Adrenal gland (tissue), 12 donors: ENCODE results near the gene PVALEF. TPM values are rescaled to one million over a fixed set of nuclear protein-coding genes. Genes with fewer than 3 reads are reported as not detected.

Source experiments
- DNase-seq, 7 donors: peaks; one replicate each; pipeline ENCODE4 v3.0.0-alpha.2; 2019 to 2020
- H3K27ac ChIP-seq, 5 donors: fragments of 200-600 bp; sonication (generic) in 4 of 5; 1 replicate in 3 of 5; 2 replicates in 2 of 5; pipeline versions ENCODE4 v1.5.1 to v1.8.0; 2016 to 2020; ENCODE audit warnings: mild to moderate bottlenecking in 1 of 5
- H3K27me3 ChIP-seq: fragments of 200-600 bp; 2 replicates; pipeline ENCODE4 v1.8.0; 2021
- H3K36me3 ChIP-seq, 2 donors: fragments of 200-600 bp; replicated peaks in 1 of 2; 1 replicate in 1 of 2; 2 replicates in 1 of 2; pipeline versions ENCODE4 v1.5.1 to v1.8.0; 2018 to 2022
- H3K4me1 ChIP-seq, 2 donors: fragments of 200-600 bp; replicated peaks in 1 of 2; 1 replicate in 1 of 2; 2 replicates in 1 of 2; pipeline versions ENCODE4 v1.5.1 to v1.8.0; 2018 to 2021
- H3K4me3 ChIP-seq, 4 donors: fragments of 200-600 bp; sonication (generic) in 3 of 4; one replicate each; pipeline ENCODE4 v1.5.1; 2016 to 2018
- H3K9me3 ChIP-seq, 3 donors: fragments of 200-600 bp; sonication (generic) in 1 of 3; replicated peaks in 1 of 3; 1 replicate in 2 of 3; 2 replicates in 1 of 3; pipeline versions ENCODE4 v1.5.1 to v1.8.0; 2016 to 2021
- POLR2A ChIP-seq, 2 donors: fragments of 450-650 bp; IDR thresholded peaks; one replicate each; pipeline ENCODE4 v1.6.1; 2017; ENCODE audit warnings: antibody characterized with exemption in 2 of 2, mild to moderate bottlenecking in 2 of 2, moderate library complexity in 1 of 2
- WGBS, 4 donors: extraction: QIAGEN DNeasy Blood & Tissue Kit in 2 of 4; methylation state at CpG; one replicate each; pipeline versions ENCODE4 v1.1.5 to v1.1.7; 2013 to 2017; 5-methylcytosine and 5-hydroxymethylcytosine counted together
- intact Hi-C, 2 donors: fragments of 100-400 bp; cut with DNase I; formaldehyde crosslinking; loops; one replicate each; pipeline versions ENCODE4 v1.14.1 to v1.15.0; 2022 to 2023
- polyA plus RNA-seq, 3 donors: library from polyadenylated mRNA; stranded (reverse); fragments of 200-250 nt in 2 of 3; fragments of 350-450 nt in 1 of 3; fragmentation: Illumina TruSeq in 1 of 3; extraction: RNeasy Lipid Tissue Mini Kit (QIAGEN cat#74804) in 1 of 3; gene quantifications; one replicate each; pipeline ENCODE4 v1.2.3, GENCODE V29; 2013 to 2014
- total RNA-seq, 9 donors: library from RNA; depleted of rRNA in 4 of 9; stranded (reverse); fragments of >200 nt in 4 of 9; fragments of 120-200 nt in 1 of 9; fragmentation: NEBNext Ultra II Directional in 1 of 9; extraction: Animal tissue kit (Norgen Biotek cat#: 25700) in 1 of 9; gene quantifications; one replicate each; pipeline versions ENCODE4 v1.1.0 to v1.2.4, GENCODE V29; 2013 to 2023
- TF ChIP-seq, protein P1 (sequence below), 6 experiments: fragments of 450-650 bp in 4 of 6; fragments of 200-600 bp in 2 of 6; sonication (generic) in 1 of 6; IDR thresholded peaks; 1 replicate in 5 of 6; 2 replicates in 1 of 6; pipeline versions ENCODE4 v1.5.1 to v1.8.0; 2016 to 2021; ENCODE audit warnings: antibody characterized with exemption in 6 of 6, mild to moderate bottlenecking in 2 of 6, moderate library complexity in 1 of 6
- donor health status: healthy with polysubstance abuse.
- donor health status: Bipolar disorder and iron deficiency.
- donor health status: DM: yes; HTN: yes; CAD: no.
- donor health status: DM: no; HTN: no; CAD: no.
- donor health status: DM: no; HTN: no; CAD: no.
- donor health status: DM: yes; HTN: yes; CAD: no.

The PVALEF gene
- total and polyA plus RNA-seq, 12 donors = not detected

DNA sequence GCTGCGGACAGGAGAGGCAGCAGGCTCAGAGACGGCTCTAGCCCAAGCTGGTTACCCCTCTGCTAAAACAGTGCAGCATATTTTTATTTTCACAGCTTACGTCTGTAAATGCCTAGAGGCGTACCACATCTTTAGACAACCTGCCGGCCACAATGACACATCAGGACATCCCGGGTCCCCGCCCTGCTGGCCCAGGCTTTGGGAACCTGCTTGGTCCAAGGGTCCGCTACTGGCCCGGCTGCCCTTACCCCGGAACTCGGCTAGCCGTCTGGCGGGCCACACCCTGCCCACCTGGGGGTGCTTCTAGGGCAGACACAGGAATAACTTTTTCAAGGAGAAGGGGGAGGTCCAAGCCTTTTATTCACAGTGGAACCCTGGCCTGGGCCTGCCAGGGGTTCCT lies 53.2 kb downstream of the PVALEF start:
- intact Hi-C loops = no loop called here
- no peaks in the 10 kb centered on the region for H3K27me3 ChIP-seq
- H3K9me3 ChIP-seq = no peaks in the 10 kb centered on the region
- TF ChIP-seq POLR2A (IDR thresholded peaks at IDR 0.05) = no peak
- TF ChIP-seq, protein P1, sequence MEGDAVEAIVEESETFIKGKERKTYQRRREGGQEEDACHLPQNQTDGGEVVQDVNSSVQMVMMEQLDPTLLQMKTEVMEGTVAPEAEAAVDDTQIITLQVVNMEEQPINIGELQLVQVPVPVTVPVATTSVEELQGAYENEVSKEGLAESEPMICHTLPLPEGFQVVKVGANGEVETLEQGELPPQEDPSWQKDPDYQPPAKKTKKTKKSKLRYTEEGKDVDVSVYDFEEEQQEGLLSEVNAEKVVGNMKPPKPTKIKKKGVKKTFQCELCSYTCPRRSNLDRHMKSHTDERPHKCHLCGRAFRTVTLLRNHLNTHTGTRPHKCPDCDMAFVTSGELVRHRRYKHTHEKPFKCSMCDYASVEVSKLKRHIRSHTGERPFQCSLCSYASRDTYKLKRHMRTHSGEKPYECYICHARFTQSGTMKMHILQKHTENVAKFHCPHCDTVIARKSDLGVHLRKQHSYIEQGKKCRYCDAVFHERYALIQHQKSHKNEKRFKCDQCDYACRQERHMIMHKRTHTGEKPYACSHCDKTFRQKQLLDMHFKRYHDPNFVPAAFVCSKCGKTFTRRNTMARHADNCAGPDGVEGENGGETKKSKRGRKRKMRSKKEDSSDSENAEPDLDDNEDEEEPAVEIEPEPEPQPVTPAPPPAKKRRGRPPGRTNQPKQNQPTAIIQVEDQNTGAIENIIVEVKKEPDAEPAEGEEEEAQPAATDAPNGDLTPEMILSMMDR (IDR thresholded peaks at IDR 0.05) = no peak
- H3K4me1 ChIP-seq = peaks cover 3 to 18% of the 10 kb centered on the region in 2 donors
- no peak for DNase-seq
- H3K27ac ChIP-seq = no peak overlapping the region
- WGBS, 4 donors = 89 to 92% (median 89%) methylated on average over 13 of the region's 13 CpGs
- peaks cover 0 to 6% of the 10 kb centered on the region in 2 donors for H3K36me3 ChIP-seq
- H3K4me3 ChIP-seq = no peak overlapping the region

DNA sequence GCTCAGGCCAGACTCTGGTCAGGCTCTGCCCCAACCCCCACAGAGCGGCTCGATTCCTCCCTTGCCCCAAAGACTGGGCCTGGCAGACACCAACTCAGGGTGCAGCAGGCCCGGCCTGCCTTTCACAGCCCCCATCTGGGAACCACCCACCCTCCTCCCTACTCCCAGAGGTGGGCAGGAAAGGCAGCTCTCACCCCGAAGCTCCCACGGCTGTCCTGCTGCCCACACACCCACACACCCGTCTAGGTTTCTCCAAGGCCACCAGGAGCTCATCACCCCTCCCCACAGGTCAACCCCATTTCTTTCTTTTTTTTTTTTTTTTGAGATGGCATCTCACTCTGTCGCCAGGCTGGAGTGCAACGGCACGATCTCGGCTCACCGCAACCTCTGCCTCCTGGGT lies 53.7 kb downstream of the PVALEF start:
- DNase-seq = no peak
- peaks cover 6 to 23% of the 10 kb centered on the region in 2 donors for H3K4me1 ChIP-seq
- H3K9me3 ChIP-seq = no peaks in the 10 kb centered on the region
- no peak for TF ChIP-seq POLR2A (IDR thresholded peaks at IDR 0.05)
- TF ChIP-seq, protein P1 (IDR thresholded peaks at IDR 0.05) = no peak
- no peaks in the 10 kb centered on the region for H3K27me3 ChIP-seq
- no peak overlapping the region for H3K27ac ChIP-seq
- H3K4me3 ChIP-seq = no peak overlapping the region
- 92 to 95% (median 95%) methylated on average over 9 to 11 of the region's 11 CpGs for WGBS, 4 donors
- intact Hi-C loops = no loop called here
- peaks cover 0 to 6% of the 10 kb centered on the region in 2 donors for H3K36me3 ChIP-seq

DNA sequence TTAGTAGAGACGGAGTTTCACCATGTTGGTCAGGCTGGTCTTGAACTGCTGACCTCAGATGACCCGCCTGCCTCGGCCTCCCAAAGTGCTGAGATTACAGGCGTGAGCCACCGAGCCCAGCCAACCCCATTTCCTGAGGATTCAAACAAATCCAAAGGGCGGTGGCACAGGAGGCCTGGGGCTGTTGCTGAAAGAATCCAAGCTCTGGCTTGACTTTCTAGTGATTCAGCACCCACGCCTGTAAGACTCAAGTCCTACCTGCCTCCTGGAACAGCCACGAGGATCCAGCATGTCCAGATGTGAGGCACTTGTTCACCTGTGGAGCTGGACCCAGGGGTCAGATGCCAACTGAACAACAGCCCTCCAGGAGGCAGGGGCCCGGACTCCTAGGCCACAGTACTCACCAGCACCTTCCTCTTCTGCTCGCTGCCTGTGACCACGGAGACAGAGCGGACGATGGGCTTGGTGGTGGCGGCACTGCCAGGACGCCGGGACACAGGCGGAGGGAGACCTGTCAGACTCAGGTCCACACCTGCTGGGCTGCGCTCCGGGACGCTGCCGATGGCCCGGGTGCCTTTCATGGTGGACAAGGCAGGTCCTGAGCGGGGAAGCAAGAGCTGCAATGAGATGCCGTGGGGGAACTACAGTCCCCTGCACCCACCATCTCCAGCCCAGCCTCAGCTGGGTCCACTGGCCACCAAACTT lies 54.3 kb downstream of the PVALEF start:
- no peak overlapping the region for H3K4me3 ChIP-seq

DNA sequence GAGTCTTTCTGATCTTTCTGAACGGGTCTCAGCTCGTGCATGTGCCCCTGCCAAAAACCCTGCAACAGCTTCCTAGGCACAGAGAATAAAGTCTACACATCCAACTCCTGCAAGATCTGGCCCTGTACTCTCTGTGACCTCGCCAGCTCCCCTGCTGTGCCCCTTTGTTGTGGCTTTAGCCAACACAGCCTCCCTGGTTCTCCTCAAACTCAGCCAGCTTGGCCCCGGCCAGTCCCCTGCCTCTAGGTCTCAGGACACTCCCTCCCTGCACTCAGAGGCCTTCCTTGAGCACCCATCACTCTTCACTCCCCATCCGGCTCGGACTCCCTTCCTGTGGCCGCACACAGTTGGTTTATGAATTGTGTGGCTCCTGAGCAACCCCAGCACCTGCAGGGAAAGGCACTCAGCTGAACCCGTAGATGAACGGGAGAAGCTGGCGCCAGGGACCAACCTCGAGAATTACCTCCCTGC lies 56.1 kb downstream of the PVALEF start:
- H3K27ac ChIP-seq = no peak overlapping the region
- TF ChIP-seq, protein P1 (IDR thresholded peaks at IDR 0.05) = no peak
- TF ChIP-seq POLR2A (IDR thresholded peaks at IDR 0.05) = no peak
- intact Hi-C loops = no loop called here
- H3K36me3 ChIP-seq = peaks cover 0 to 6% of the 10 kb centered on the region in 2 donors
- no peaks in the 10 kb centered on the region for H3K27me3 ChIP-seq
- no peaks in the 10 kb centered on the region for H3K9me3 ChIP-seq
- H3K4me3 ChIP-seq = no peak overlapping the region
- peaks cover 6 to 23% of the 10 kb centered on the region in 2 donors for H3K4me1 ChIP-seq
- DNase-seq = no peak
- 58 to 81% (median 71%) methylated on average over 7 to 11 of the region's 11 CpGs for WGBS, 4 donors

More for the DNA sequence above, 54.3 kb downstream of the PVALEF start:
- 90 to 97% (median 94%) methylated on average over 8 to 24 of the region's 24 CpGs for WGBS, 4 donors
- Histone ChIP-seq H3K9me3 (no peaks in the 10 kb centered on the region), H3K27me3 (no peaks in the 10 kb centered on the region), H3K4me1 (peaks cover 6 to 23% of the 10 kb centered on the region in 2 donors), H3K36me3 (peaks cover 0 to 6% of the 10 kb centered on the region in 2 donors), H3K27ac (no peak overlapping the region)
- TF ChIP-seq POLR2A (IDR thresholded peaks at IDR 0.05) = no peak
- TF ChIP-seq, protein P1 (IDR thresholded peaks at IDR 0.05) = no peak
- no peak for DNase-seq
- intact Hi-C loops = no loop called here
